Umbilical cord (tissue), 2 donors: ENCODE data around the gene MACROD2. TPM values are rescaled to one million over a fixed set of nuclear protein-coding genes. Genes with fewer than 3 reads are reported as not detected.
A peak's percentile ranks its signal among the peaks of the same experiment; 100 is the strongest.

Source experiments
- DNase-seq: peaks from one replicate; pipeline ENCODE4 v3.0.0-alpha.2; 2015; ENCODE audit warnings: low spot score
- total RNA-seq: library from RNA; depleted of rRNA; stranded (reverse); fragments of >200 nt; gene quantifications from one replicate; pipeline ENCODE4 v1.2.3, GENCODE V29; 2014; ENCODE audit warnings: low replicate concordance; ENCODE audit not compliant: insufficient read depth

The MACROD2 gene
- total RNA-seq, 1 donor from 2014 or later = 69.6 TPM

- no peak for DNase-seq
Observed at GRCh38 chr20:15406072-15406471, 1410.8 kb downstream of the MACROD2 start.

DNA sequence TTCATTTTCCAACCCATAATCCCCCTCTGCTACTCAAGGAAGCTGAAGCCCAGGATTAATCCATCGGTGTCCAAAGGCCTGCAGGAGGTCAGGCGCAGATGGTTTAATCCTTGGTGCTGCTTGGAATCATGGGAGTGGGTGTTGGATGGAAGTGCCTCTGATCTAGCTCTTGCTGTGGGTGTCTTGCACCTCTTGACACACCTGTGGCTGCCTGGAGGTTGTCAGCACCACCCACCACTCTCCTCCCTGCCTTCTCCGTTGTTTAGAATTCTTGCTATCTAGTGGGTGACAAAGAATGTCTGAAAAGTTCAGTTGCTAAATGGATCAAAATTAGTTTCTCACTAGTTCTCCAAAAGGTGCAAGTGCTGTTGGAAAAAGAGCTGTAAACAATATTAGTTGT lies 1416.5 kb downstream of the MACROD2 start:
- DNase-seq = no peak

DNA sequence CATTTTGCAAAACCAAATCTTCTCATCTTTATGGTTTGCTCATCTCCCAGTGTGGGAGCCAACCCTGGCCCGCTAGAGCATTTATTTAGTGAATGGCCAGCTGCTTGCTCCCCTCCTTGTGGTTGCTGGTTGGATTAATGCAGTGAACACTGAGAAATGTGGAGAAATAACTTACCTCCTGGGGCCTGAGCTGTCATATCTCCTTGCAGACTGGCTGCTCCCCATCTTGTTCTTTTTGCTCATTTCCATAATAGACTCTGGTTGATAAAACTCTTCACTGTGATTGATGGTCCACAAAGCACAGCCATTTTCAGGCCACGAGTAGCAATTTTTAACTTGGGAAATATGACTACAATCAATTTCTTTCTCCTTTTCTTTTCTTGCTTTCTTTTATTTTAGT lies 1420.6 kb downstream of the MACROD2 start:
- DNase-seq = no peak

DNA sequence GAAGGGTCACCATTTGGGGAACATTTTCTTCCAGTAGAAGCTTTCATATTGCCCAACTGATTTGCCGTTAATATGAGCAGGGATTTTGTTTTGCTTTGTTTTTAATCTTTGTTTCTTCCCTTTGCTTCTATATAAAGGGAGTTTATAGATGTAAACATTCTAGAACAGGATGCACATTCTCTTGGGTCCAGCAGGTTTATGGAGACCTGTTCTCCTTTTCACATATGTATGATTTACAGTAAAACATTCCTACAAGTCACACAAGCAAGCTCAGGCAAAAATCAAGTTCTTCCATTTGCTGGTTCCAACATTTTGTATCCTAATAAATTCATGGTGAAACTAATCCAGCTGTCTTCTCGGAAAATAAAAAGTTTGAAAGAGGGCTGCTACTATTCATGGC lies 1424.5 kb downstream of the MACROD2 start:
- no peak for DNase-seq

- no peak for DNase-seq
Observed at GRCh38 chr20:15422966-15423365, 1427.7 kb downstream of the MACROD2 start.

GRCh38 chr20:15439551-15439950 lies 1444.2 kb downstream of the MACROD2 start:
- DNase-seq = no peak

- DNase-seq = no peak
Observed at GRCh38 chr20:15440049-15440820, 1444.9 kb downstream of the MACROD2 start.

DNA sequence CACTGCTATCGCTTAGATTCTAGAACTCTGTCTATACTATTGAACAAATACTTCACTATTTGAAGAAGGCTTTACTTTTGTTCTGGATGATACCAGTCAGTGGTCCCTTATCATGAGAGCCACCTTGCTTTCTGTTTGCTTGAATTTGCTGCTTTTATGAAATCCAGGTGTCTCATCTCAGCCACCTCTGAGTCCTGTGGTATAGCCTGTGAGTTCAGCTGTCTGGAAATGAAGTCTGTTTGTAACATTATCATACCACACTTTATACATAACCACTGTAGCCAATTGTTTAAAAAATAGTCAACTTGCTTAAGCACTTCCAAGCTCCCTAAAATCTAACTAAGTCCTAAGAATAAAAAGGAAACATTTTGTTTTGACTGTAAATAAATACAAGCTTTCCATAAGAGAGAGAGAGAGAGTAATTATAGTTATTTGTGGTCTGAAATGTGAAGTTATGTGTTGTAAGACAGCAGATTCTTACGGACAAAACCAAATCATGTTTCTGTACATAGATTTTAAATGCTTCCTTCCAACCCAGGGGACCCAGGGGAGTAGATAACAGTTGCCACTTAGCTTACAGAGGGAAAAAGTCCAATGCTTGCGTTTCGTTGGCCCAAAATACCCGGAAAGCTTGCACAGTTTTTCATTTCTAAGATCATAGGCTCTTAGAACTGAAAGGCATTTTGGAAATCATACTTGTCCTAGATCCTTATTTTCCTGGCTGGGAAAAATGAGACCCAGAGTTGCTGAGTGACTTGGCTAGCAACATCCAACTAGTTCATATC lies 1449.9 kb downstream of the MACROD2 start:
- no peak for DNase-seq

DNA sequence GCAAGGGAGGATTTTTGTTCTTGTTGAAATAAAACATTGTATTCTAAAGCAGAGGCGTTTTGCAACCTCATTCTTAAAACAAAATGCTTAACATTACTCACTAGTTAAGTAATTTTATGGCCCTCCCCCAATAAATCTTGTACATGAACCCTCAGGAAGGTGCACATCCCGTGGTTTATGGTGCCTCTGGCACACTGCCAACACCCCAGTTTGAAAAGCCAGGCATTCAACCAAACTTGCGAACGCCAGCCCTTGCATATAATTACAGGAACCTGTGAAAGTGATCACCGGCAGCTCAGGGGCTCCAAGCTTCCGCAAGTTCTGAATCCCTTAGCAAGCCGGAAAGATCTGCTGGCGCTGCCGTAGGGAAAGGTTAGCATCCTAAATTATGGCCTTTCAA lies 1451.1 kb downstream of the MACROD2 start:
- peak; percentile 61 for DNase-seq

GRCh38 chr20:15447549-15447948 lies 1452.2 kb downstream of the MACROD2 start:
- no peak for DNase-seq

DNA sequence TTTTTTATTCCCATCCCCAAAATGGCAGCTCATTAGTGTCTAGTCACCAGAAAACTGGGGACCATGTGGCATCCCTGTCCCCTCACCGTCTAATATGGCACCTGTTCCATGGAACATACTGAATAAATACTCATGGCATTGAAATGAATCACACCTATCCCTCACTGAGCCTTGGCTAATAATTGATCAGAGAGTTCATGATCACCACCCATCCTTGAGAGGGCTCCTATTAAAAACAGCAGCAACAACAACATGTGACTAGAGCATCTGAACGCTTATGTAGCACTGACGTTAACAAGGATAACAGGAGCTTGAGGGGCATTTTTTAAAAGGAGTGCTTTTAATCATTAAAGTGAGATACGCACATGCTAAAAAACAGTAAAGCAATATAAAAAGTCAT lies 1453.7 kb downstream of the MACROD2 start:
- no peak for DNase-seq

GRCh38 chr20:15451241-15451640 lies 1455.9 kb downstream of the MACROD2 start:
- no peak for DNase-seq

DNA sequence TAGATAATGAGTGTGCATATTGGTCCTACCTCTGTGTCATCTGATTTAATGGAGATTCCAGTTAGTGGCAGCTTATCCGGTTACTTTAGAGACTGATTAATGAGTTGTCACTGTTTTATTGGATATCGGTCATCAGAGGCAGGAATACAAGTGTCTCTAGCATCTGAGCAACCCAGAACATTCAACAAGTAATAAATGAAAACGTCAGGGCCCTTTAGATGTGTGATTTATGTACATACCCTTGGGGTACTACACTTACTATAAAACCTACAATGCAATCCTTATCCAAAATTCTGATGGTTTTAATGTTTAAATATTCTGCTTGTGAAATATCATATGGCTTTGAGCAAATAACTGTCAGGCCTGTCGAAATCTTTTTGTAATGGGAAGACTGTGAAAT lies 1460.0 kb downstream of the MACROD2 start:
- DNase-seq = no peak

- DNase-seq = no peak
Observed at GRCh38 chr20:15461938-15462337, 1466.6 kb downstream of the MACROD2 start.

DNA sequence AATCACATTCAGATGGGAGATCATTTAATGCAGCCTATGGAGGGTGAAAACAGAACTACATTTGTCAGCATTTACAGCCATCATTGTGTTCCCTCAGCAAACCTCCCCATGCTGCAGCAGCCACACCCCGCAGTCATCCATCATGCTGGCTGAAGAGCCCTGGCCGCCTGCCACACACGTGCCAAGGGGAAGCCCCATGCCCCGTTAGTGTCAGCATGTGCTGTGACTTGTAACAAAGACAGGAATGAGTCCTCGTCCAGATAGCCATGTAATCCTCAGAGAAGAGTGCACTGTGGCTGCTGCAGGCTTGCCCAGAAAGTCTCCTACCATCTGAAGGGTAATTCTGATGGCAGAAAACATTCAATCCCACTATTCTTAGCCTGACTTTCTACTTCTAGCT lies 1480.2 kb downstream of the MACROD2 start:
- peak; percentile 46 for DNase-seq

DNA sequence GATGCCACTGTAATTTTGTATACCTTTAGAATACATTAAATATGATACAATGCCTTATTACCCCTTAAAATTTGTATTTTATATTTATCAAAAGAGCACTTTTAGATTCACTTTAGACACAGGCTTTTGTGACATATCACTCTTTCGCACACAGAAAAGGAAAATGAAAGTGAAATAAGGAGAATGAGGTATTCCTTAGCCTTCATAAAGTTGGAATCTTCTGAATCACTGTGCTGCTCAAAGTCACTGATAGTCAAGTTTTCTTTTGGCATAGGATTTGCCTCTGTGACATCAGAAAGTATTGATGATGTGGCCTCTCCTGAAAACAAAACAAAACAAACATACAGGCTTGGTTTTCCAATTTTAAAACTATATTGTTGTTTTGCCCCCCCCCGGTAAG lies 1480.9 kb downstream of the MACROD2 start:
- DNase-seq = no peak

GRCh38 chr20:15476781-15477180 lies 1481.5 kb downstream of the MACROD2 start:
- DNase-seq = no peak

DNA sequence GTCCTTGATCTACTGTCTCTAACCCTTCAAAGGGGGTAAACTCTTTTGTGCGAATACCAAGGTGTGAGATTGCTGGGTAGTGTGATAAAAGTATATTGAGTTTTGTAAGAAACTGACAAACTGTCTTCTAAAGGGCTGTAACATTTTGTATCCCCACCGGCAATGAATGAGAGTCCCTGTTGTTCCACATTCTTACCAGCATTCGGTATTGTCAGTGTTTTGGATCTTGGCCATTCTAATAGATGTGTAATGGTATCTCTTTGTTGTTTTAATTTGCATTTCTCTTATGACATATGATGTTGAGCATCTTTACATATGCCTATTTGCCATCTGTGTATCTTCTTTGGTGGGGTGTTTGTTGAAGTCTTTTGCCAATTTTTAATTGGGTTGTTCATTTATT lies 1487.2 kb downstream of the MACROD2 start:
- DNase-seq = no peak

- no peak for DNase-seq
Observed at GRCh38 chr20:15485519-15485918, 1490.2 kb downstream of the MACROD2 start.

DNA sequence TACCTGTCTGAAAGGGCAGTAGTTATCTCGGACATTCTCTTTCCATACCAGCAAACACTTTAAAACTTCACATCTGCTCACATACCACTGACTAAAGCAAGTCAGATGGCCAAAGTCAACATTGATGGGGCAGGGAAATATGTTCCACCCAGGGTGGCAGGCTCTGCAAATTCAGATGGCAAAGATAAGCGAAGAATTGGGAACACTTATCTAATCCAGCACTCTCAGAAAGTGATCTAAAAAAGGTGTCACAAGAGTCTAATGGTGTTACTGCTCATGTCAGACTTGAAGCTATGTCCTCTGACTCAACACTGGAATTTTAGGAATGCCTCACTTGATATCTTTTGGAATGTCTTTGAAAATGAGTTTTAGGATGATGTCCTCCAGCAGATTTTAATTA lies 1491.7 kb downstream of the MACROD2 start:
- no peak for DNase-seq

DNA sequence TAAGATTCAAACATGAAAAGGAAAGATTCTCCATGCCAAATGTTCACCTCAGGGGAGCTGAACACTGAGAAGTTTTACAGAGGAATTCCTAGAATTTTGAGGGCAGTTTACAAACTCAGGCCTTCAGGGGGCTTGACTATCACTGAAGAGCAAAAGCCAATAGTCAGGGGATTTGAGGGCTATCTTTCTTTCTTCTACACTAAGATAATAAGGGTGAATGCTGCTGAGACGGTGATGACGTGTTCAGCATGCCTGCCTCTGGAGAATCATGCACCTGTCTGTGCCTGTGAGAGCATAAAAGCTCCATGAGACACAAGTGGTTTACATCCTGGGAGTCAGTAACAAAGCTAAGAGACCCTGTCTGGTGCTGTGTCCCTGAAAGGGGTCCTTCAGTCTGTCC lies 1492.4 kb downstream of the MACROD2 start:
- no peak for DNase-seq

DNA sequence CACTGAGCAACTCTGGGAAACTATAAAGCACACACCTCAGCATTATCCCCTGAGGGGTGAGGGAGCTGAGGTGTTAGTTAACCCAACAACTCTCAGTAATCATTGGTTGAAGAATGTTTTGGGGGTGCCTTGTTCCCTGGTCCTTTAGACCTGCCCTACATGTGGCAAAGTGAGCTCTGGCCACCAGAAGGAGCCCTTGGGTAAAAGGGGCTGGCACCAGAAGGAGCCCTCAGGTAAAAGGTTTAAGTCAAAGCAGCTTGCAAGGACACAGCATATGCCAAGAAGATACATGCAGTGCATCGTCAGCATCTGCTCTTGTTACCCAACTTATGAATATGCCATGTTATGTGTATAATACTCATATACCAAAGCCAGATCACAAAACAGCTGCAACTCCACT lies 1496.3 kb downstream of the MACROD2 start:
- DNase-seq = no peak

GRCh38 chr20:15494851-15495250 lies 1499.5 kb downstream of the MACROD2 start:
- no peak for DNase-seq
